ENCODE measurements around the gene LMNTD1.

Gene LMNTD1

GRCh38 chr12:25469861-25470260 is 83.2 kb downstream of the LMNTD1 start:
- H3K4me2 ChIP-seq (ENCODE audit: low read length): no peak overlapping the region
- H4K20me1 ChIP-seq (ENCODE audit: insufficient read depth, low read length): no peaks in the 10 kb centered on the region
- no peaks in the 10 kb centered on the region for H3K36me3 ChIP-seq (ENCODE audit: insufficient read depth, low read length)
- no peaks in the 10 kb centered on the region for H3F3A ChIP-seq (ENCODE audit: insufficient read depth, low read length)
- H3K79me2 ChIP-seq (ENCODE audit: insufficient read depth, low read length): no peaks in the 10 kb centered on the region
- H3K27ac ChIP-seq (ENCODE audit: low read depth, low read length, poor library complexity, severe bottlenecking): no peak overlapping the region
- TF ChIP-seq, protein P1, sequence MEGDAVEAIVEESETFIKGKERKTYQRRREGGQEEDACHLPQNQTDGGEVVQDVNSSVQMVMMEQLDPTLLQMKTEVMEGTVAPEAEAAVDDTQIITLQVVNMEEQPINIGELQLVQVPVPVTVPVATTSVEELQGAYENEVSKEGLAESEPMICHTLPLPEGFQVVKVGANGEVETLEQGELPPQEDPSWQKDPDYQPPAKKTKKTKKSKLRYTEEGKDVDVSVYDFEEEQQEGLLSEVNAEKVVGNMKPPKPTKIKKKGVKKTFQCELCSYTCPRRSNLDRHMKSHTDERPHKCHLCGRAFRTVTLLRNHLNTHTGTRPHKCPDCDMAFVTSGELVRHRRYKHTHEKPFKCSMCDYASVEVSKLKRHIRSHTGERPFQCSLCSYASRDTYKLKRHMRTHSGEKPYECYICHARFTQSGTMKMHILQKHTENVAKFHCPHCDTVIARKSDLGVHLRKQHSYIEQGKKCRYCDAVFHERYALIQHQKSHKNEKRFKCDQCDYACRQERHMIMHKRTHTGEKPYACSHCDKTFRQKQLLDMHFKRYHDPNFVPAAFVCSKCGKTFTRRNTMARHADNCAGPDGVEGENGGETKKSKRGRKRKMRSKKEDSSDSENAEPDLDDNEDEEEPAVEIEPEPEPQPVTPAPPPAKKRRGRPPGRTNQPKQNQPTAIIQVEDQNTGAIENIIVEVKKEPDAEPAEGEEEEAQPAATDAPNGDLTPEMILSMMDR (IDR thresholded peaks at IDR 0.05; ENCODE audit: low read length): no peak
- TF ChIP-seq EZH2 (IDR thresholded peaks at IDR 0.05; ENCODE audit: borderline replicate concordance, low read length): no peak
- H2AFZ ChIP-seq (ENCODE audit: low read length): no peak overlapping the region
- no peaks in the 10 kb centered on the region for H3K4me1 ChIP-seq (ENCODE audit: insufficient read depth, low read length, severe bottlenecking)
- H3K9ac ChIP-seq (ENCODE audit: low read length): no peak overlapping the region
- no peaks in the 10 kb centered on the region for H3K27me3 ChIP-seq (ENCODE audit: insufficient read depth, low read length)
- no peak overlapping the region for H3K4me3 ChIP-seq (ENCODE audit: low read depth, low read length, poor library complexity, severe bottlenecking)
- H3K9me3 ChIP-seq (ENCODE audit: low read length): no peaks in the 10 kb centered on the region
- H3K9me2 ChIP-seq (ENCODE audit: low read depth, low read length): no peaks in the 10 kb centered on the region

- Histone ChIP-seq H3K9ac (ENCODE audit: low read length) (no peak overlapping the region), H2AFZ (ENCODE audit: low read length) (no peak overlapping the region)
These were observed 83.7 kb downstream of the LMNTD1 start for GRCh38 chr12:25469368-25469767.

GRCh38 chr12:25463521-25463920 is 89.6 kb downstream of the LMNTD1 start:
- Histone ChIP-seq H3K4me1 (ENCODE audit: insufficient read depth, low read length, severe bottlenecking) (peaks cover 5% of the 10 kb centered on the region), H3K36me3 (ENCODE audit: insufficient read depth, low read length) (no peaks in the 10 kb centered on the region), H4K20me1 (ENCODE audit: insufficient read depth, low read length) (no peaks in the 10 kb centered on the region), H3K4me2 (ENCODE audit: low read length) (no peak overlapping the region), H3F3A (ENCODE audit: insufficient read depth, low read length) (no peaks in the 10 kb centered on the region), H3K9me3 (ENCODE audit: low read length) (no peaks in the 10 kb centered on the region), H3K9ac (ENCODE audit: low read length) (no peak overlapping the region), H3K4me3 (ENCODE audit: low read depth, low read length, poor library complexity, severe bottlenecking) (no peak overlapping the region), H3K27me3 (ENCODE audit: insufficient read depth, low read length) (no peaks in the 10 kb centered on the region), H3K27ac (ENCODE audit: low read depth, low read length, poor library complexity, severe bottlenecking) (no peak overlapping the region), H3K79me2 (ENCODE audit: insufficient read depth, low read length) (no peaks in the 10 kb centered on the region), H3K9me2 (ENCODE audit: low read depth, low read length) (no peaks in the 10 kb centered on the region), H2AFZ (ENCODE audit: low read length) (no peak overlapping the region)
- TF ChIP-seq EZH2 (IDR thresholded peaks at IDR 0.05; ENCODE audit: borderline replicate concordance, low read length): no peak
- TF ChIP-seq, protein P1 (IDR thresholded peaks at IDR 0.05; ENCODE audit: low read length): no peak

More at GRCh38 chr12:25469368-25469767, 83.7 kb downstream of the LMNTD1 start:
- no peaks in the 10 kb centered on the region for H3K9me3 ChIP-seq (ENCODE audit: low read length)
- no peaks in the 10 kb centered on the region for H3K36me3 ChIP-seq (ENCODE audit: insufficient read depth, low read length)
- no peak for TF ChIP-seq EZH2 (IDR thresholded peaks at IDR 0.05; ENCODE audit: borderline replicate concordance, low read length)
- TF ChIP-seq, protein P1 (IDR thresholded peaks at IDR 0.05; ENCODE audit: low read length): no peak
- no peak overlapping the region for H3K27ac ChIP-seq (ENCODE audit: low read depth, low read length, poor library complexity, severe bottlenecking)
- no peaks in the 10 kb centered on the region for H3F3A ChIP-seq (ENCODE audit: insufficient read depth, low read length)
- H3K79me2 ChIP-seq (ENCODE audit: insufficient read depth, low read length): no peaks in the 10 kb centered on the region
- no peaks in the 10 kb centered on the region for H3K27me3 ChIP-seq (ENCODE audit: insufficient read depth, low read length)
- H3K4me3 ChIP-seq (ENCODE audit: low read depth, low read length, poor library complexity, severe bottlenecking): no peak overlapping the region
- H3K4me2 ChIP-seq (ENCODE audit: low read length): no peak overlapping the region
- H3K4me1 ChIP-seq (ENCODE audit: insufficient read depth, low read length, severe bottlenecking): no peaks in the 10 kb centered on the region
- no peaks in the 10 kb centered on the region for H4K20me1 ChIP-seq (ENCODE audit: insufficient read depth, low read length)
- no peaks in the 10 kb centered on the region for H3K9me2 ChIP-seq (ENCODE audit: low read depth, low read length)

All from OCI-LY1 (cell line).